DND-41 (cell line): Measurements from ENCODE around the gene ARFIP1.

Source experiments
- ATAC-seq: fragments of 200-7000 bp; cut with Tn5 transposase; 3 replicates; pipeline ENCODE4 v1.9.1; 2021; ENCODE audit warnings: low read depth; ENCODE audit not compliant: insufficient read depth
- DNase-seq: peaks from one replicate; pipeline ENCODE4 v3.0.0-alpha.2; 2020
- H2AFZ ChIP-seq: 2 replicates; pipeline ENCODE4 v1.6.0; 2012; ENCODE audit warnings: low read depth, low read length
- H3K27ac ChIP-seq: 2 replicates; pipeline ENCODE4 v1.5.1; 2012; ENCODE audit warnings: low read length, inconsistent platforms
- H3K27me3 ChIP-seq: fragments of 200-600 bp; sonication (generic); 2 replicates; pipeline ENCODE4 v1.6.0; 2012; ENCODE audit warnings: low read length, mild to moderate bottlenecking, inconsistent platforms; ENCODE audit not compliant: insufficient read depth, poor library complexity
- H3K36me3 ChIP-seq: 2 replicates; pipeline ENCODE4 v1.5.1; 2012; ENCODE audit warnings: low read length, inconsistent platforms; ENCODE audit not compliant: insufficient read depth
- H3K4me1 ChIP-seq: 2 replicates; pipeline ENCODE4 v1.5.1; 2012; ENCODE audit warnings: mild to moderate bottlenecking, low read length; ENCODE audit not compliant: insufficient read depth
- H3K4me2 ChIP-seq: 2 replicates; pipeline ENCODE4 v1.6.0; 2012; ENCODE audit warnings: mild to moderate bottlenecking, moderate library complexity, low read length, inconsistent platforms; ENCODE audit not compliant: insufficient read depth
- H3K4me3 ChIP-seq, 2 experiments: fragments of 200-600 bp in 1 of 2; shearing (Covaris generic) in 1 of 2; 2 replicates each; pipeline ENCODE4 v1.5.1; 2012 to 2016; ENCODE audit warnings: inconsistent platforms in 2 of 2, low read length in 2 of 2, mild to moderate bottlenecking in 2 of 2, low read depth in 1 of 2, moderate library complexity in 1 of 2
- H3K79me2 ChIP-seq: 2 replicates; pipeline ENCODE4 v1.6.0; 2012; ENCODE audit warnings: low read length, inconsistent platforms; ENCODE audit not compliant: insufficient read depth
- H3K9ac ChIP-seq: 2 replicates; pipeline ENCODE4 v1.6.0; 2012; ENCODE audit warnings: low read depth, mild to moderate bottlenecking, inconsistent platforms, low read length, moderate library complexity
- H3K9me3 ChIP-seq: 2 replicates; pipeline ENCODE4 v1.5.1; 2012; ENCODE audit warnings: low read length, moderate library complexity, mild to moderate bottlenecking, inconsistent platforms; ENCODE audit not compliant: insufficient read depth, severe bottlenecking
- H4K20me1 ChIP-seq: 2 replicates; pipeline ENCODE4 v1.6.0; 2012; ENCODE audit warnings: low read length; ENCODE audit not compliant: insufficient read depth
- EZH2 ChIP-seq: IDR thresholded peaks from 3 replicates; pipeline ENCODE4 v1.6.1; 2012; ENCODE audit warnings: borderline replicate concordance, low read depth, mild to moderate bottlenecking, moderate library complexity, low read length, inconsistent platforms; ENCODE audit not compliant: severe bottlenecking
- TF ChIP-seq, protein P1 (sequence below): IDR thresholded peaks from 2 replicates; pipeline ENCODE4 v1.5.1; 2012; ENCODE audit warnings: borderline replicate concordance, low read length, moderate library complexity, mild to moderate bottlenecking; ENCODE audit not compliant: poor library complexity, severe bottlenecking; ENCODE audit errors: extremely low read depth

Gene ARFIP1

DNA sequence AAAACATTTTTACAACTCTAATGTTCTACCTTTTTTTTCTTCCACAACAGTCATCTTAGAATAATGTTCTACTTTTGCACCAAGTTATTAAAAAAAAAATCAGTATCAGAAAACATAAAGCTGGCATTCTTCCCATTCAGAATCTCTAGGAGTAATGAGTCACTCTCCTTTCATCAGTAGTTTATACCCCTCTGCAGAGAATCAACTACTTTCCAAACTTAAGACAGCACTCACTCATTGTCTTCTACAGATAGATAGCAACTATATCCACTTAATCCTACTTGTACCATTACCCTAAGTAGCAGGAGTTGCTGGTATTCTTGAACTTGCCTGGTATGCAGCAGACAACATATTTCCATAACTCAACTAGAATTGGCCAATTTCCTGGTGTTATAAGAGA, 3.4 kb upstream of the ARFIP1 start:
- Histone ChIP-seq H2AFZ (no peak overlapping the region), H4K20me1 (no peaks in the 10 kb centered on the region), H3K27ac (no peak overlapping the region), H3K4me2 (no peak overlapping the region), H3K4me1 (peaks cover 32% of the 10 kb centered on the region), H3K36me3 (no peaks in the 10 kb centered on the region), H3K9ac (no peak overlapping the region), H3K27me3 (peaks cover 25% of the 10 kb centered on the region), H3K4me3 (no peak overlapping the region), H3K79me2 (peaks cover 7% of the 10 kb centered on the region; the same call in 1 of the 2 replicates), H3K9me3 (no peaks in the 10 kb centered on the region)
- no peak for DNase-seq
- no peak for ATAC-seq
- TF ChIP-seq, protein P1, sequence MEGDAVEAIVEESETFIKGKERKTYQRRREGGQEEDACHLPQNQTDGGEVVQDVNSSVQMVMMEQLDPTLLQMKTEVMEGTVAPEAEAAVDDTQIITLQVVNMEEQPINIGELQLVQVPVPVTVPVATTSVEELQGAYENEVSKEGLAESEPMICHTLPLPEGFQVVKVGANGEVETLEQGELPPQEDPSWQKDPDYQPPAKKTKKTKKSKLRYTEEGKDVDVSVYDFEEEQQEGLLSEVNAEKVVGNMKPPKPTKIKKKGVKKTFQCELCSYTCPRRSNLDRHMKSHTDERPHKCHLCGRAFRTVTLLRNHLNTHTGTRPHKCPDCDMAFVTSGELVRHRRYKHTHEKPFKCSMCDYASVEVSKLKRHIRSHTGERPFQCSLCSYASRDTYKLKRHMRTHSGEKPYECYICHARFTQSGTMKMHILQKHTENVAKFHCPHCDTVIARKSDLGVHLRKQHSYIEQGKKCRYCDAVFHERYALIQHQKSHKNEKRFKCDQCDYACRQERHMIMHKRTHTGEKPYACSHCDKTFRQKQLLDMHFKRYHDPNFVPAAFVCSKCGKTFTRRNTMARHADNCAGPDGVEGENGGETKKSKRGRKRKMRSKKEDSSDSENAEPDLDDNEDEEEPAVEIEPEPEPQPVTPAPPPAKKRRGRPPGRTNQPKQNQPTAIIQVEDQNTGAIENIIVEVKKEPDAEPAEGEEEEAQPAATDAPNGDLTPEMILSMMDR = no peak
- TF ChIP-seq EZH2 = no peak

DNA sequence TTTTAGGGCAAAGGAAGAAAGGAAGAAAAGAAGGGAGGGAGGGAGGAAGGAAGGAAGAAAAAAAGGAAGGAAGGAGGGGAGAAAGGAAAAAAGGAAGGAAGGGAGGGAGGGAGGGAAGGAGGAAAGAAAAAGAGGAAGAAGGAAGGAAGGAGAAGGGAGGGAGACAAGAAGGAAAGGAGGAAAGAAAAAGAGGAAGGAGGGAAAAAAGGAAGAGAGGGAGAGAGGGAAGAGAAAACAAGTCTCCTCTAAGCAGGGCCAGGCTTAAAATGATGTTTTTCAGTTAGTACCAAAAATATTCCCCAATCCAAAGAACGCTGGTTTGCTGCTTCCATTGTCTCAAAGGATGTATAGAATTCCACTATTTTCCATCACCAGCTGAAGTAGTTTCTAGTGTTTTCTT, 2.3 kb upstream of the ARFIP1 start:
- TF ChIP-seq, protein P1 = no peak
- no peak for TF ChIP-seq EZH2
- Histone ChIP-seq H3K27ac (no peak overlapping the region), H3K4me2 (no peak overlapping the region)

GRCh38 chr4:152778656-152779512, 870 bp upstream of the ARFIP1 start:
- TF ChIP-seq EZH2 = no peak
- TF ChIP-seq, protein P1 = no peak
- H4K20me1 ChIP-seq = no peaks in the 10 kb centered on the region
- H3K36me3 ChIP-seq = no peaks in the 10 kb centered on the region
- H3K27ac ChIP-seq = peak overlapping the region; percentile 68; the same call in 1 of the 2 replicates
- peaks cover 13% of the 10 kb centered on the region for H3K79me2 ChIP-seq
- H3K9me3 ChIP-seq = no peaks in the 10 kb centered on the region
- H3K27me3 ChIP-seq = peaks cover 25% of the 10 kb centered on the region
- ATAC-seq = no peak
- peak overlapping the region; percentile 62 for H3K9ac ChIP-seq
- peak; percentile 10 for DNase-seq
- peak overlapping the region; percentile 80 for H3K4me2 ChIP-seq
- H3K4me3 ChIP-seq = peak overlapping the region; percentile 62 to 82; a peak in 3 of 4 replicates
- H3K4me1 ChIP-seq = peaks cover 48% of the 10 kb centered on the region
- H2AFZ ChIP-seq = peak overlapping the region; percentile 76

More for the DNA sequence above, 2.3 kb upstream of the ARFIP1 start:
- Histone ChIP-seq H3K36me3 (no peaks in the 10 kb centered on the region), H4K20me1 (no peaks in the 10 kb centered on the region), H3K79me2 (peaks cover 7% of the 10 kb centered on the region; the same call in 1 of the 2 replicates), H3K9me3 (no peaks in the 10 kb centered on the region), H3K4me3 (no peak overlapping the region), H3K4me1 (peaks cover 38% of the 10 kb centered on the region), H3K9ac (no peak overlapping the region), H3K27me3 (peaks cover 25% of the 10 kb centered on the region), H2AFZ (no peak overlapping the region)
- ATAC-seq (no peak), DNase-seq (no peak)
